K562 (cell line): Measurements from ENCODE around the gene ORC5. TPM values are rescaled to one million over a fixed set of nuclear protein-coding genes. Genes with fewer than 3 reads are reported as not detected.

Experiments used
- ATAC-seq: fragments of 200-7000 bp; cut with Tn5 transposase; 3 replicates; pipeline ENCODE4 v1.9.1; 2020; ENCODE audit warnings: moderate library complexity
- BruUV-seq: library from RNA; stranded (reverse); fragments of 400-500 nt; replicated peaks from 2 replicates; lab custom pipeline; 2021; lab: Mats Ljungman, UMichigan
- CTCF ChIA-PET: fragments of 300-600 bp; formaldehyde crosslinking; extraction: SDS; loops from one replicate; lab custom pipeline; 2021; ENCODE audit warnings: low intra/inter-chr PET ratio; lab: Yijun Ruan, JAX
- POLR2A ChIA-PET: fragments of 300-600, 350-650 bp; sonication (Branson Sonifier 250); formaldehyde crosslinking; extraction: SDS; loops from one replicate; lab custom pipeline; 2021; ENCODE audit warnings: antibody characterized with exemption, inconsistent platforms; lab: Yijun Ruan, JAX
- DNase-seq, 4 experiments: peaks; one replicate each; pipeline versions ENCODE4 v3.0.0 to v3.0.0-alpha.2; 2011 to 2018; ENCODE audit warnings: low spot score in 3 of 4, mixed read lengths in 3 of 4; ENCODE audit errors: extremely low read depth in 1 of 4
- FAIRE-seq: peaks from 2 replicates; lab custom pipeline; 2011; peaks lifted over from hg19 to GRCh38; lab: Jason Lieb, UNC
- H2AFZ ChIP-seq: 2 replicates; pipeline ENCODE4 v1.6.0; 2011; ENCODE audit warnings: low read depth, low read length, control low read depth, inconsistent platforms
- H3K27ac ChIP-seq: fragments of 200-600 bp; 3 replicates; pipeline ENCODE4 v1.8.0; 2011; ENCODE audit warnings: low read depth, mild to moderate bottlenecking, control low read depth, inconsistent platforms, low read length, moderate library complexity, mixed read lengths; ENCODE audit errors: extremely low read depth
- H3K27me3 ChIP-seq, 2 experiments: fragments of 300-600 bp in 1 of 2; 2 replicates in 1 of 2; 3 replicates in 1 of 2; pipeline versions ENCODE4 v1.6.0 to v1.8.0; 2011; ENCODE audit warnings: inconsistent platforms in 2 of 2, low read length in 2 of 2, mild to moderate bottlenecking in 1 of 2, mixed read lengths in 1 of 2, moderate library complexity in 1 of 2; ENCODE audit not compliant: control insufficient read depth in 2 of 2, insufficient read depth in 2 of 2
- H3K36me3 ChIP-seq: fragments of 300-600 bp; 3 replicates; pipeline ENCODE4 v1.8.0; 2011; ENCODE audit warnings: mild to moderate bottlenecking, low read length, inconsistent platforms; ENCODE audit not compliant: control insufficient read depth, insufficient read depth
- H3K4me1 ChIP-seq, 2 experiments: fragments of 200-600 bp in 1 of 2; replicated peaks in 1 of 2; 2 replicates in 1 of 2; 3 replicates in 1 of 2; pipeline versions ENCODE4 v1.5.1 to v1.8.0; 2011; ENCODE audit warnings: inconsistent platforms in 2 of 2, low read length in 2 of 2, mild to moderate bottlenecking in 1 of 2, mixed read lengths in 1 of 2, moderate library complexity in 1 of 2; ENCODE audit not compliant: control insufficient read depth in 2 of 2, insufficient read depth in 2 of 2
- H3K4me2 ChIP-seq: 2 replicates; pipeline ENCODE4 v1.6.1; 2011; ENCODE audit warnings: low read length, control low read depth, inconsistent platforms, mixed read lengths; ENCODE audit not compliant: insufficient read depth
- H3K4me3 ChIP-seq: fragments of 200-600 bp; sonication (generic), shearing (Covaris generic); 2 replicates; pipeline ENCODE4 v1.5.1; 2016; ENCODE audit warnings: control low read depth, inconsistent platforms
- H3K79me2 ChIP-seq: fragments of 200-600 bp; 3 replicates; pipeline ENCODE4 v1.8.0; 2011; ENCODE audit warnings: low read length, inconsistent platforms; ENCODE audit not compliant: control insufficient read depth, insufficient read depth
- H3K9ac ChIP-seq, 2 experiments: 2 replicates each; pipeline versions ENCODE4 v1.6.0 to v1.6.1; 2011; ENCODE audit warnings: low read depth in 2 of 2, low read length in 2 of 2, control low read depth in 1 of 2, inconsistent platforms in 1 of 2, mild to moderate bottlenecking in 1 of 2, mixed read lengths in 1 of 2; ENCODE audit not compliant: insufficient read depth in 1 of 2
- H3K9me1 ChIP-seq: one replicate; pipeline ENCODE4 v1.6.0; 2011; ENCODE audit warnings: inconsistent platforms, mild to moderate bottlenecking, low read length, moderate library complexity; ENCODE audit not compliant: control insufficient read depth, insufficient read depth
- H3K9me3 ChIP-seq: replicated peaks from 2 replicates; pipeline ENCODE4 v1.5.1; 2011; ENCODE audit warnings: low read depth, low read length, inconsistent platforms; ENCODE audit not compliant: control insufficient read depth, insufficient read depth
- H4K20me1 ChIP-seq: replicated peaks from 2 replicates; pipeline ENCODE4 v1.6.1; 2011; ENCODE audit warnings: low read length, inconsistent platforms, mixed read lengths; ENCODE audit not compliant: control insufficient read depth, insufficient read depth
- AFF4 ChIP-seq: sonication (generic); formaldehyde crosslinking; IDR thresholded peaks from 2 replicates; pipeline ENCODE4 v1.8.0; 2023; ENCODE audit warnings: mild to moderate bottlenecking, missing genetic modification reagents
- CHD2 ChIP-seq: IDR thresholded peaks from 2 replicates; pipeline ENCODE4 v1.6.1; 2011; ENCODE audit warnings: low read depth, low read length
- ELF2 ChIP-seq: fragments of 250-450 bp; sonication (Bioruptor Pico); IDR thresholded peaks from 2 replicates; pipeline ENCODE4 v1.5.0; 2021; ENCODE audit warnings: mild to moderate bottlenecking
- PML ChIP-seq: IDR thresholded peaks from 2 replicates; pipeline ENCODE4 v1.6.1; 2012; ENCODE audit warnings: low read length, inconsistent platforms
- PPARD ChIP-seq: fragments of 250-450 bp; sonication (Bioruptor Pico); IDR thresholded peaks from 2 replicates; pipeline ENCODE4 v1.8.0; 2022; ENCODE audit warnings: inconsistent platforms, mild to moderate bottlenecking, moderate library complexity
- ZBTB1 ChIP-seq: sonication (generic); formaldehyde crosslinking; IDR thresholded peaks from 2 replicates; pipeline ENCODE4 v1.8.1; 2023; ENCODE audit warnings: missing genetic modification reagents, low read depth, mild to moderate bottlenecking, borderline replicate concordance
- ZBTB33 ChIP-seq: sonication (generic); formaldehyde crosslinking; IDR thresholded peaks from 2 replicates; pipeline ENCODE4 v1.8.1; 2023; ENCODE audit warnings: mild to moderate bottlenecking, missing genetic modification reagents
- ZKSCAN1 ChIP-seq: fragments of 150-350 bp; IDR thresholded peaks from 2 replicates; pipeline ENCODE4 v1.6.1; 2016; ENCODE audit warnings: low read depth, low read length
- ZNF239 ChIP-seq: fragments of 250-450 bp; sonication (Bioruptor Pico); IDR thresholded peaks from 2 replicates; pipeline ENCODE4 v1.4.0; 2020; ENCODE audit warnings: mild to moderate bottlenecking
- ZNF282 ChIP-seq: sonication (generic); formaldehyde crosslinking; IDR thresholded peaks from 2 replicates; pipeline ENCODE4 v1.8.1; 2023; ENCODE audit warnings: missing genetic modification reagents
- WGBS: fragments of 100-300 bp; shearing (Covaris generic); methylation state at CpG from one replicate; pipeline ENCODE4 v1.1.6; 2016; ENCODE audit warnings: low coverage, mixed read lengths; ENCODE audit not compliant: insufficient coverage; ENCODE audit errors: missing lambda C conversion rate; 5-methylcytosine and 5-hydroxymethylcytosine counted together
- in situ Hi-C: fragments of 300-500 bp; cut with MboI; formaldehyde crosslinking; loops from 4 replicates; pipeline ENCODE4 v1.15.0; 2018; ENCODE audit warnings: inconsistent platforms, mixed read lengths
- intact Hi-C: fragments of 100-400 bp; cut with micrococcal nuclease; formaldehyde crosslinking; loops from 2 replicates; pipeline ENCODE4 v1.14.2; 2022
- polyA plus RNA-seq, 8 experiments: library from polyadenylated mRNA; depleted of rRNA in 4 of 8; stranded (reverse) in 5 of 8; unstranded in 3 of 8; fragments of >200 nt; fragmentation: Nextera tagmentation in 2 of 8; fragmentation: Illumina TruSeq in 1 of 8; extraction: Ambion mirVana in 2 of 8; extraction: Trizol in 1 of 8; gene quantifications; 2 replicates each; pipeline versions ENCODE4 v1.2.1 to v1.2.3, GENCODE V29; 2011 to 2014; ENCODE audit warnings: inconsistent platforms in 1 of 8, missing spikeins in 1 of 8
- total RNA-seq, 7 experiments: library from RNA; depleted of rRNA in 6 of 7; stranded (reverse); fragments of >200 nt in 6 of 7; fragmentation: Illumina TruSeq in 2 of 7; extraction: Trizol in 2 of 7; gene quantifications; 2 replicates each; pipeline versions ENCODE4 v1.2.1 to v1.2.3, GENCODE V29; 2011 to 2021; ENCODE audit warnings: low replicate concordance in 1 of 7

The ORC5 gene
- total and polyA plus RNA-seq, 9 of the 15 experiments (the other 6 are each of a cell fraction or from before 2014, with no cell fraction given): 29.8 to 136 (median 54.8) TPM

GRCh38 chr7:104185346-104185745, 22.5 kb downstream of the ORC5 start:
- WGBS: 81% methylated on average over 3 of the region's 3 CpGs
- DNase-seq (no peak), FAIRE-seq (no peak), ATAC-seq (no peak)
- H3K9me3 ChIP-seq: no peaks in the 10 kb centered on the region
- H3K27me3 ChIP-seq: no peaks in the 10 kb centered on the region
- in situ Hi-C loops: no loop called here
- H3K4me1 ChIP-seq: no peaks in the 10 kb centered on the region
- no peak overlapping the region for H3K27ac ChIP-seq
- BruUV-seq: no TSS peak
- intact Hi-C loops: no loop called here
- no peaks in the 10 kb centered on the region for H3K9me1 ChIP-seq
- no peak overlapping the region for H3K4me3 ChIP-seq
- ChIA-PET CTCF (no interaction called here), POLR2A (interaction anchor here (0.6 to 0.7 kb wide), 2 partner anchors 209 to 373 kb away, joined by 3 to 5 read pairs; no protein-coding TSS in a partner anchor)
- peaks cover 90% of the 10 kb centered on the region for H3K36me3 ChIP-seq
- no peaks in the 10 kb centered on the region for H4K20me1 ChIP-seq
- no peak overlapping the region for H3K4me2 ChIP-seq
- no peak overlapping the region for H2AFZ ChIP-seq
- H3K79me2 ChIP-seq: no peaks in the 10 kb centered on the region
- TF ChIP-seq PML: no peak
- TF ChIP-seq ZBTB1 (CRISPR knock-in tag): no peak
- no peak for TF ChIP-seq ELF2 (CRISPR knock-in tag)
- TF ChIP-seq AFF4 (CRISPR knock-in tag): no peak
- no peak for TF ChIP-seq ZKSCAN1
- no peak for TF ChIP-seq CHD2
- TF ChIP-seq PPARD (CRISPR knock-in tag): no peak
- TF ChIP-seq ZBTB33: no peak
- TF ChIP-seq ZNF282 (CRISPR knock-in tag): no peak
- no peak for TF ChIP-seq ZNF239 (CRISPR knock-in tag)
- H3K9ac ChIP-seq: no peak overlapping the region
